Non-pigmented ciliary epithelial cell (primary cell): ENCODE data around the gene RABEP1.
A peak's percentile ranks its signal among the peaks of the same experiment; 100 is the strongest.

Experiments used
- DNase-seq: peaks from one replicate; pipeline ENCODE4 v3.0.0-alpha.2; 2010; ENCODE audit warnings: low read depth

The RABEP1 gene

GRCh38 chr17:5272322-5272721 lies 9.8 kb upstream of the RABEP1 start:
- DNase-seq = no peak

GRCh38 chr17:5282642-5283217 lies 646 bp downstream of the RABEP1 start:
- no peak for DNase-seq

- DNase-seq = no peak
Measured at GRCh38 chr17:5283571-5284315, 1.7 kb downstream of the RABEP1 start.

GRCh38 chr17:5284681-5285080 lies 2.6 kb downstream of the RABEP1 start:
- no peak for DNase-seq

GRCh38 chr17:5286846-5287245 lies 4.8 kb downstream of the RABEP1 start:
- no peak for DNase-seq

- DNase-seq = no peak
Measured at GRCh38 chr17:5291683-5292350, 9.7 kb downstream of the RABEP1 start.

- no peak for DNase-seq
Measured at GRCh38 chr17:5297245-5297644, 15.2 kb downstream of the RABEP1 start.

- no peak for DNase-seq
Measured at GRCh38 chr17:5299383-5299782, 17.3 kb downstream of the RABEP1 start.

GRCh38 chr17:5304636-5305035 lies 22.6 kb downstream of the RABEP1 start:
- no peak for DNase-seq

GRCh38 chr17:5309851-5310250 lies 27.8 kb downstream of the RABEP1 start:
- DNase-seq = no peak

- no peak for DNase-seq
Measured at GRCh38 chr17:5325851-5326250, 43.8 kb downstream of the RABEP1 start.

GRCh38 chr17:5329784-5330557 lies 47.9 kb downstream of the RABEP1 start:
- DNase-seq = no peak

- no peak for DNase-seq
Measured at GRCh38 chr17:5330981-5331380, 48.9 kb downstream of the RABEP1 start.

GRCh38 chr17:5331506-5331905 lies 49.4 kb downstream of the RABEP1 start:
- peak; percentile 17 for DNase-seq

- no peak for DNase-seq
Measured at GRCh38 chr17:5344914-5345313, 62.8 kb downstream of the RABEP1 start.

GRCh38 chr17:5352681-5353289 lies 70.7 kb downstream of the RABEP1 start:
- no peak for DNase-seq

GRCh38 chr17:5354310-5354709 lies 72.2 kb downstream of the RABEP1 start:
- no peak for DNase-seq

- no peak for DNase-seq
Measured at GRCh38 chr17:5354886-5355415, 72.9 kb downstream of the RABEP1 start.

- DNase-seq = no peak
Measured at GRCh38 chr17:5355421-5356129, 73.5 kb downstream of the RABEP1 start.

- DNase-seq = no peak
Measured at GRCh38 chr17:5361426-5361825, 79.3 kb downstream of the RABEP1 start.

- DNase-seq = no peak
Measured at GRCh38 chr17:5362162-5362811, 80.2 kb downstream of the RABEP1 start.
